Esophagus squamous epithelium (tissue), 5 donors: ENCODE results near the gene ANKH. TPM values are rescaled to one million over a fixed set of nuclear protein-coding genes. Genes with fewer than 3 reads are reported as not detected.

Source experiments
- DNase-seq: peaks from one replicate; lab custom pipeline; 2025; lab: John Stamatoyannopoulos, UW
- H3K27ac ChIP-seq, 4 donors: fragments of 200-600 bp; sonication (generic); one replicate each; pipeline ENCODE4 v1.5.1; 2016 to 2019; ENCODE audit warnings: mild to moderate bottlenecking in 1 of 4
- H3K27me3 ChIP-seq, 4 donors: fragments of 200-600 bp; sonication (generic); 1 replicate in 3 of 4; 2 replicates in 1 of 4; pipeline versions ENCODE4 v1.5.1 to v1.6.0; 2017 to 2021; ENCODE audit warnings: antibody characterized with exemption in 1 of 4
- H3K36me3 ChIP-seq, 3 donors: fragments of 200-600 bp; sonication (generic); one replicate each; pipeline ENCODE4 v1.5.1; 2016 to 2019
- H3K4me1 ChIP-seq, 3 donors: fragments of 200-600 bp; sonication (generic); one replicate each; pipeline ENCODE4 v1.5.1; 2017 to 2019
- H3K4me3 ChIP-seq, 4 donors: fragments of 200-600 bp; sonication (generic); 1 replicate in 3 of 4; 2 replicates in 1 of 4; pipeline ENCODE4 v1.5.1; 2016 to 2019; ENCODE audit warnings: mild to moderate bottlenecking in 2 of 4, moderate library complexity in 1 of 4
- H3K9me3 ChIP-seq, 3 donors: fragments of 200-600 bp; sonication (generic); one replicate each; pipeline ENCODE4 v1.5.1; 2016 to 2019
- CTCF ChIP-seq, 6 experiments: fragments of 450-650 bp in 4 of 6; fragments of 200-600 bp in 2 of 6; sonication (generic) in 2 of 6; IDR thresholded peaks; one replicate each; pipeline ENCODE4 v1.5.1; 2016 to 2019; ENCODE audit warnings: antibody characterized with exemption in 6 of 6, mild to moderate bottlenecking in 4 of 6, moderate library complexity in 4 of 6
- POLR2A ChIP-seq, 4 donors: fragments of 450-650 bp; IDR thresholded peaks; one replicate each; pipeline ENCODE4 v1.6.1; 2017; ENCODE audit warnings: antibody characterized with exemption in 4 of 4, mild to moderate bottlenecking in 4 of 4, moderate library complexity in 3 of 4
- WGBS, 2 donors: methylation state at CpG; one replicate each; pipeline ENCODE4 v1.1.5; 2018; 5-methylcytosine and 5-hydroxymethylcytosine counted together
- intact Hi-C: fragments of 100-400 bp; cut with DNase I; formaldehyde crosslinking; loops from one replicate; pipeline ENCODE4 v1.15.0; 2022
- total RNA-seq, 4 donors: library from RNA; depleted of rRNA; stranded (reverse); fragments of >200 nt; gene quantifications; one replicate each; pipeline ENCODE4 v1.1.0, GENCODE V29; 2016
- donor health status: DM: yes; HTN: yes; CAD: no.

ANKH gene
- total RNA-seq, 4 donors from 2014 or later = 10.0 to 38.0 (median 16.7) TPM

GRCh38 chr5:14794583-14795230, 76.9 kb downstream of the ANKH start:
- TF ChIP-seq POLR2A (IDR thresholded peaks at IDR 0.05) (no peak), CTCF (IDR thresholded peaks at IDR 0.05) (no peak)
- 66 to 70% methylated on average over 4 of the region's 4 CpGs for WGBS, 2 donors
- Histone ChIP-seq H3K27ac (no peak overlapping the region), H3K9me3 (no peaks in the 10 kb centered on the region), H3K36me3 (no peaks in the 10 kb centered on the region), H3K4me1 (no peaks in the 10 kb centered on the region), H3K27me3 (no peaks in the 10 kb centered on the region), H3K4me3 (no peak overlapping the region)
- no peak for DNase-seq
- intact Hi-C loops = no loop called here

- no peaks in the 10 kb centered on the region for H3K27me3 ChIP-seq
- H3K4me3 ChIP-seq = no peak overlapping the region
- no peak for DNase-seq
- TF ChIP-seq CTCF (IDR thresholded peaks at IDR 0.05) (no peak), POLR2A (IDR thresholded peaks at IDR 0.05) (no peak)
- H3K9me3 ChIP-seq = no peaks in the 10 kb centered on the region
- intact Hi-C loops = no loop called here
- no peak overlapping the region for H3K27ac ChIP-seq
- 100% methylated on average over 3 to 4 of the region's 5 CpGs for WGBS, 2 donors
- H3K36me3 ChIP-seq = no peaks in the 10 kb centered on the region
- no peaks in the 10 kb centered on the region for H3K4me1 ChIP-seq
Observed at GRCh38 chr5:14793851-14794250, 77.7 kb downstream of the ANKH start.

GRCh38 chr5:14790911-14791310, 80.7 kb downstream of the ANKH start:
- TF ChIP-seq CTCF (IDR thresholded peaks at IDR 0.05) (no peak), POLR2A (IDR thresholded peaks at IDR 0.05) (no peak)
- no peaks in the 10 kb centered on the region for H3K9me3 ChIP-seq
- 95 to 100% methylated on average over 3 of the region's 5 CpGs for WGBS, 2 donors
- H3K27me3 ChIP-seq = no peaks in the 10 kb centered on the region
- no peak overlapping the region for H3K27ac ChIP-seq
- H3K4me1 ChIP-seq = no peaks in the 10 kb centered on the region
- intact Hi-C loops = no loop called here
- no peaks in the 10 kb centered on the region for H3K36me3 ChIP-seq
- no peak for DNase-seq
- H3K4me3 ChIP-seq = no peak overlapping the region

GRCh38 chr5:14790220-14790619, 81.4 kb downstream of the ANKH start:
- TF ChIP-seq CTCF (IDR thresholded peaks at IDR 0.05) (no peak), POLR2A (IDR thresholded peaks at IDR 0.05) (no peak)
- Histone ChIP-seq H3K4me3 (no peak overlapping the region), H3K36me3 (no peaks in the 10 kb centered on the region), H3K27ac (no peak overlapping the region), H3K27me3 (no peaks in the 10 kb centered on the region), H3K9me3 (no peaks in the 10 kb centered on the region), H3K4me1 (no peaks in the 10 kb centered on the region)
- intact Hi-C loops = no loop called here
- 64 to 74% methylated on average over 2 of the region's 2 CpGs for WGBS, 2 donors
- DNase-seq = no peak

- TF ChIP-seq POLR2A (IDR thresholded peaks at IDR 0.05) (no peak), CTCF (IDR thresholded peaks at IDR 0.05) (no peak)
- Histone ChIP-seq H3K4me1 (no peaks in the 10 kb centered on the region), H3K36me3 (no peaks in the 10 kb centered on the region), H3K27me3 (no peaks in the 10 kb centered on the region), H3K4me3 (no peak overlapping the region), H3K27ac (no peak overlapping the region), H3K9me3 (peaks cover 0 to 4% (median 0%) of the 10 kb centered on the region in 3 donors)
- intact Hi-C loops = no loop called here
- no peak for DNase-seq
- 81 to 82% methylated on average over 6 of the region's 6 CpGs for WGBS, 2 donors
Observed at GRCh38 chr5:14787801-14788579, 83.6 kb downstream of the ANKH start.
